ENCODE measurements around the gene PIK3R2. TPM values are rescaled to one million over a fixed set of nuclear protein-coding genes. Genes with fewer than 3 reads are reported as not detected.

The PIK3R2 gene
- total and polyA plus RNA-seq, 2 of the 4 experiments (the other 2 are of a cell fraction) = 12.2 to 25.1 TPM

DNA sequence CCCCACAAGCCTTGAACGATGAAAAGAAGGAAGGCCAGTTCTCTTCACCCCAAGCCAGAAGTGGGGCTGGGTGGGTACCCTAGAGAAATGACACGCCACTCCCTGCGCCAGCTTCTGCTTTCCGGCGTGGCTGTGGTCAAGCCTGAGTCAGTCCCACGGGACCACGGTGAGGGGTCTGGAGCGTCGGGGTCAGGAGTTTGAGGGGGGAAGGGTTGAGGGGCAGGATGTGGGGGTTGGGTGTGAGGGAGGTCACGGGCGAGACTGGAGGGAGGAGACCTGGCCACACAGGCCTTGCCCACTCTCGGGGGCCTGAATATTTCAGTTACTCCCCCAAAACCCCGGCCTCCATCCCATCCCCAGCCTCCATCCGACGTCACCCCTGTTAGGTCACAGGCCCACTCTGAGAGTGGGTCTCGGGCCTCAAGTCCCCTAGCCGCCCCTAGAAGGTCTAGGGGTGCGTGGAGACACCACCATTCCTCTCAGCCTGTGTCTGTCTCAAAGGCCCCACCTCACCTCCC, 20.1 kb downstream of the PIK3R2 start (continued):
- no peak for TF ChIP-seq POLR2A (IDR thresholded peaks at IDR 0.05; ENCODE audit: low read depth, low read length)
- TF ChIP-seq, protein P1, sequence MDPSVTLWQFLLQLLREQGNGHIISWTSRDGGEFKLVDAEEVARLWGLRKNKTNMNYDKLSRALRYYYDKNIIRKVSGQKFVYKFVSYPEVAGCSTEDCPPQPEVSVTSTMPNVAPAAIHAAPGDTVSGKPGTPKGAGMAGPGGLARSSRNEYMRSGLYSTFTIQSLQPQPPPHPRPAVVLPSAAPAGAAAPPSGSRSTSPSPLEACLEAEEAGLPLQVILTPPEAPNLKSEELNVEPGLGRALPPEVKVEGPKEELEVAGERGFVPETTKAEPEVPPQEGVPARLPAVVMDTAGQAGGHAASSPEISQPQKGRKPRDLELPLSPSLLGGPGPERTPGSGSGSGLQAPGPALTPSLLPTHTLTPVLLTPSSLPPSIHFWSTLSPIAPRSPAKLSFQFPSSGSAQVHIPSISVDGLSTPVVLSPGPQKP (IDR thresholded peaks at IDR 0.05; ENCODE audit: borderline replicate concordance, low read depth, low read length) = no peak
- no peak for TF ChIP-seq BHLHE40 (IDR thresholded peaks at IDR 0.05; ENCODE audit: low read depth, low read length)
